ENCODE data around the gene CARNS1. TPM values are rescaled to one million over a fixed set of nuclear protein-coding genes. Genes with fewer than 3 reads are reported as not detected.

Gene CARNS1
- total and polyA plus RNA-seq, 7 donors = 0.16 to 0.83 (median 0.55) TPM; not detected in 2

GRCh38 chr11:67429038-67429668 is 13.7 kb downstream of the CARNS1 start:
- WGBS, 2 donors = 29 to 47% methylated on average over 12 of the region's 12 CpGs
- H3K4me3 ChIP-seq = peak overlapping the region; percentile 66 to 91 (median 72)
- H3K27ac ChIP-seq = peak overlapping the region; percentile 87 to 92 (median 90)
- TF ChIP-seq EP300 (IDR thresholded peaks at IDR 0.05) (no peak), POLR2A (IDR thresholded peaks at IDR 0.05) (no peak), POLR2AphosphoS5 (IDR thresholded peaks at IDR 0.05) (no peak), CTCF (IDR thresholded peaks at IDR 0.05) (no peak)
- intact Hi-C loops (cut with DNase I) = loop anchor here (5.0 kb wide), 1 partner anchor 78 kb away; the partner anchor contains the start of genes CDK2AP2 and PITPNM1
- H3K27me3 ChIP-seq = no peaks in the 10 kb centered on the region
- H3K4me1 ChIP-seq = peaks cover 0 to 19% (median 18%) of the 10 kb centered on the region in 4 donors
- no peaks in the 10 kb centered on the region for H3K9me3 ChIP-seq
- DNase-seq = no peak
- H3K36me3 ChIP-seq = peaks cover 17 to 49% (median 28%) of the 10 kb centered on the region in 4 donors

- peaks cover 17 to 54% (median 34%) of the 10 kb centered on the region in 4 donors for H3K36me3 ChIP-seq
- no peaks in the 10 kb centered on the region for H3K27me3 ChIP-seq
- no peaks in the 10 kb centered on the region for H3K9me3 ChIP-seq
- peaks cover 0 to 19% (median 18%) of the 10 kb centered on the region in 4 donors for H3K4me1 ChIP-seq
- no peak for TF ChIP-seq POLR2A (IDR thresholded peaks at IDR 0.05)
- TF ChIP-seq EP300 (IDR thresholded peaks at IDR 0.05) = no peak
- TF ChIP-seq POLR2AphosphoS5 (IDR thresholded peaks at IDR 0.05) = no peak
- TF ChIP-seq CTCF (IDR thresholded peaks at IDR 0.05) = no peak
- no peak overlapping the region for H3K4me3 ChIP-seq
- 72 to 84% methylated on average over 11 of the region's 11 CpGs for WGBS, 2 donors
- intact Hi-C loops (cut with DNase I) = loop anchor here (5.0 kb wide), 1 partner anchor 78 kb away; the partner anchor contains the start of genes CDK2AP2 and PITPNM1
- DNase-seq = no peak
- H3K27ac ChIP-seq = peak overlapping the region in 1 of 4 donors; percentile 87
Observed at GRCh38 chr11:67429722-67430121, 14.2 kb downstream of the CARNS1 start.

- intact Hi-C loops (cut with DNase I) = no loop called here
- H3K36me3 ChIP-seq = peaks cover 17 to 70% (median 42%) of the 10 kb centered on the region in 4 donors
- TF ChIP-seq EP300 (IDR thresholded peaks at IDR 0.05) (no peak), CTCF (IDR thresholded peaks at IDR 0.05) (no peak), POLR2AphosphoS5 (IDR thresholded peaks at IDR 0.05) (no peak), POLR2A (IDR thresholded peaks at IDR 0.05) (no peak)
- no peaks in the 10 kb centered on the region for H3K27me3 ChIP-seq
- no peaks in the 10 kb centered on the region for H3K9me3 ChIP-seq
- H3K27ac ChIP-seq = no peak overlapping the region
- H3K4me3 ChIP-seq = no peak overlapping the region
- H3K4me1 ChIP-seq = peaks cover 0 to 31% (median 24%) of the 10 kb centered on the region in 4 donors
- DNase-seq = no peak
- 94% methylated on average over 24 of the region's 24 CpGs for WGBS, 2 donors
Observed at GRCh38 chr11:67431346-67432249, 16.1 kb downstream of the CARNS1 start.

- DNase-seq = no peak
- intact Hi-C loops (cut with DNase I) = no loop called here
- Histone ChIP-seq H3K36me3 (peaks cover 17 to 76% (median 43%) of the 10 kb centered on the region in 4 donors), H3K4me1 (peaks cover 0 to 34% (median 22%) of the 10 kb centered on the region in 4 donors), H3K27ac (no peak overlapping the region), H3K9me3 (no peaks in the 10 kb centered on the region), H3K27me3 (no peaks in the 10 kb centered on the region), H3K4me3 (no peak overlapping the region)
- WGBS, 2 donors = 89 to 91% methylated on average over 22 of the region's 22 CpGs
- TF ChIP-seq EP300 (IDR thresholded peaks at IDR 0.05) (no peak), POLR2AphosphoS5 (IDR thresholded peaks at IDR 0.05) (no peak)
Observed at GRCh38 chr11:67432655-67433349, 17.3 kb downstream of the CARNS1 start.
